MM.1S (cell line): ENCODE measurements around the gene OVCH2.

Experiments
- CTCF ChIP-seq: fragments of 300-600 bp; sonication (generic); IDR thresholded peaks from 2 replicates; pipeline ENCODE4 v1.5.1; 2016; ENCODE audit warnings: antibody characterized with exemption, low read length, mixed read lengths
- EZH2 ChIP-seq: fragments of 300-600 bp; sonication (generic); optimal IDR thresholded peaks from 2 replicates; pipeline ENCODE3; 2017; ENCODE audit warnings: low read depth, mild to moderate bottlenecking, antibody characterized with exemption, low read length, mixed read lengths
- EZH2phosphoT487 ChIP-seq: fragments of 300-600 bp; sonication (generic); IDR thresholded peaks from 2 replicates; pipeline ENCODE4 v1.6.1; 2018; ENCODE audit warnings: antibody characterized with exemption, low read length

- TF ChIP-seq CTCF: no peak
- no peak for TF ChIP-seq EZH2phosphoT487
- no peak for TF ChIP-seq EZH2
Measured at GRCh38 chr11:7714786-7715185, 8.5 kb upstream of the OVCH2 start.
